K562 (cell line): Measurements from ENCODE around the gene MT1A. TPM values are rescaled to one million over a fixed set of nuclear protein-coding genes. Genes with fewer than 3 reads are reported as not detected.

Source experiments
- ATAC-seq: fragments of 200-7000 bp; cut with Tn5 transposase; 3 replicates; pipeline ENCODE4 v1.9.1; 2020; ENCODE audit warnings: moderate library complexity
- BruUV-seq: library from RNA; stranded (reverse); fragments of 400-500 nt; replicated peaks from 2 replicates; lab custom pipeline; 2021; lab: Mats Ljungman, UMichigan
- CTCF ChIA-PET: fragments of 300-600 bp; formaldehyde crosslinking; extraction: SDS; loops from one replicate; lab custom pipeline; 2021; ENCODE audit warnings: low intra/inter-chr PET ratio; lab: Yijun Ruan, JAX
- POLR2A ChIA-PET: fragments of 300-600, 350-650 bp; sonication (Branson Sonifier 250); formaldehyde crosslinking; extraction: SDS; loops from one replicate; lab custom pipeline; 2021; ENCODE audit warnings: antibody characterized with exemption, inconsistent platforms; lab: Yijun Ruan, JAX
- DNase-seq, 4 experiments: peaks; one replicate each; pipeline versions ENCODE4 v3.0.0 to v3.0.0-alpha.2; 2011 to 2018; ENCODE audit warnings: low spot score in 3 of 4, mixed read lengths in 3 of 4; ENCODE audit errors: extremely low read depth in 1 of 4
- FAIRE-seq: peaks from 2 replicates; lab custom pipeline; 2011; peaks lifted over from hg19 to GRCh38; lab: Jason Lieb, UNC
- H2AFZ ChIP-seq: 2 replicates; pipeline ENCODE4 v1.6.0; 2011; ENCODE audit warnings: low read depth, low read length, control low read depth, inconsistent platforms
- H3K27ac ChIP-seq: fragments of 200-600 bp; 3 replicates; pipeline ENCODE4 v1.8.0; 2011; ENCODE audit warnings: low read depth, mild to moderate bottlenecking, control low read depth, inconsistent platforms, low read length, moderate library complexity, mixed read lengths; ENCODE audit errors: extremely low read depth
- H3K27me3 ChIP-seq, 2 experiments: fragments of 300-600 bp in 1 of 2; 2 replicates in 1 of 2; 3 replicates in 1 of 2; pipeline versions ENCODE4 v1.6.0 to v1.8.0; 2011; ENCODE audit warnings: inconsistent platforms in 2 of 2, low read length in 2 of 2, mild to moderate bottlenecking in 1 of 2, mixed read lengths in 1 of 2, moderate library complexity in 1 of 2; ENCODE audit not compliant: control insufficient read depth in 2 of 2, insufficient read depth in 2 of 2
- H3K36me3 ChIP-seq: fragments of 300-600 bp; 3 replicates; pipeline ENCODE4 v1.8.0; 2011; ENCODE audit warnings: mild to moderate bottlenecking, low read length, inconsistent platforms; ENCODE audit not compliant: control insufficient read depth, insufficient read depth
- H3K4me1 ChIP-seq, 2 experiments: fragments of 200-600 bp in 1 of 2; replicated peaks in 1 of 2; 2 replicates in 1 of 2; 3 replicates in 1 of 2; pipeline versions ENCODE4 v1.5.1 to v1.8.0; 2011; ENCODE audit warnings: inconsistent platforms in 2 of 2, low read length in 2 of 2, mild to moderate bottlenecking in 1 of 2, mixed read lengths in 1 of 2, moderate library complexity in 1 of 2; ENCODE audit not compliant: control insufficient read depth in 2 of 2, insufficient read depth in 2 of 2
- H3K4me2 ChIP-seq: 2 replicates; pipeline ENCODE4 v1.6.1; 2011; ENCODE audit warnings: low read length, control low read depth, inconsistent platforms, mixed read lengths; ENCODE audit not compliant: insufficient read depth
- H3K4me3 ChIP-seq: fragments of 200-600 bp; sonication (generic), shearing (Covaris generic); 2 replicates; pipeline ENCODE4 v1.5.1; 2016; ENCODE audit warnings: control low read depth, inconsistent platforms
- H3K79me2 ChIP-seq: fragments of 200-600 bp; 3 replicates; pipeline ENCODE4 v1.8.0; 2011; ENCODE audit warnings: low read length, inconsistent platforms; ENCODE audit not compliant: control insufficient read depth, insufficient read depth
- H3K9ac ChIP-seq, 2 experiments: 2 replicates each; pipeline versions ENCODE4 v1.6.0 to v1.6.1; 2011; ENCODE audit warnings: low read depth in 2 of 2, low read length in 2 of 2, control low read depth in 1 of 2, inconsistent platforms in 1 of 2, mild to moderate bottlenecking in 1 of 2, mixed read lengths in 1 of 2; ENCODE audit not compliant: insufficient read depth in 1 of 2
- H3K9me1 ChIP-seq: one replicate; pipeline ENCODE4 v1.6.0; 2011; ENCODE audit warnings: inconsistent platforms, mild to moderate bottlenecking, low read length, moderate library complexity; ENCODE audit not compliant: control insufficient read depth, insufficient read depth
- H3K9me3 ChIP-seq: replicated peaks from 2 replicates; pipeline ENCODE4 v1.5.1; 2011; ENCODE audit warnings: low read depth, low read length, inconsistent platforms; ENCODE audit not compliant: control insufficient read depth, insufficient read depth
- H4K20me1 ChIP-seq: replicated peaks from 2 replicates; pipeline ENCODE4 v1.6.1; 2011; ENCODE audit warnings: low read length, inconsistent platforms, mixed read lengths; ENCODE audit not compliant: control insufficient read depth, insufficient read depth
- CREB3L1 ChIP-seq: fragments of 450-650 bp; IDR thresholded peaks from 2 replicates; pipeline ENCODE4 v1.6.1; 2014; ENCODE audit warnings: low read depth, mild to moderate bottlenecking, moderate library complexity, borderline replicate concordance
- GABPB1 ChIP-seq: sonication (generic); formaldehyde crosslinking; IDR thresholded peaks from 2 replicates; pipeline ENCODE4 v1.8.0; 2022; ENCODE audit warnings: mild to moderate bottlenecking, missing genetic modification reagents
- GTF3C2 ChIP-seq: IDR thresholded peaks from 3 replicates; pipeline ENCODE4 v1.6.1; 2011; ENCODE audit warnings: borderline replicate concordance, mild to moderate bottlenecking, moderate library complexity; ENCODE audit not compliant: insufficient read length; ENCODE audit errors: extremely low read depth
- HMG20A ChIP-seq: fragments of 450-650 bp; formaldehyde crosslinking; conservative IDR thresholded peaks from 2 replicates; pipeline ENCODE4 v1.4.0; 2020; ENCODE audit warnings: mild to moderate bottlenecking, mixed read lengths
- TAL1 ChIP-seq: fragments of 450-650 bp; IDR thresholded peaks from 2 replicates; pipeline ENCODE4 v1.6.1; 2016; ENCODE audit warnings: mild to moderate bottlenecking
- TGIF2 ChIP-seq: sonication (generic); formaldehyde crosslinking; IDR thresholded peaks from 2 replicates; pipeline ENCODE4 v1.8.1; 2022; ENCODE audit warnings: mild to moderate bottlenecking, missing genetic modification reagents, moderate library complexity
- ZNF124 ChIP-seq: sonication (generic); formaldehyde crosslinking; IDR thresholded peaks from 2 replicates; pipeline ENCODE4 v1.8.1; 2022; ENCODE audit warnings: missing genetic modification reagents
- ZNF133 ChIP-seq: fragments of 250-450 bp; sonication (Bioruptor Pico); IDR thresholded peaks from 2 replicates; pipeline ENCODE4 v1.4.0; 2020; ENCODE audit warnings: mild to moderate bottlenecking
- ZNF311 ChIP-seq: fragments of 250-450 bp; sonication (Bioruptor Pico); IDR thresholded peaks from 2 replicates; pipeline ENCODE4 v1.4.0; 2020; ENCODE audit warnings: mild to moderate bottlenecking, moderate library complexity
- ZNF561 ChIP-seq: fragments of 450-650 bp; formaldehyde crosslinking; conservative IDR thresholded peaks from 2 replicates; pipeline ENCODE4 v1.4.0; 2020; ENCODE audit warnings: mild to moderate bottlenecking, moderate library complexity
- ZNF57 ChIP-seq: fragments of 450-650 bp; formaldehyde crosslinking; IDR thresholded peaks from 2 replicates; pipeline ENCODE4 v1.4.0; 2020; ENCODE audit warnings: mild to moderate bottlenecking, moderate library complexity
- WGBS: fragments of 100-300 bp; shearing (Covaris generic); methylation state at CpG from one replicate; pipeline ENCODE4 v1.1.6; 2016; ENCODE audit warnings: low coverage, mixed read lengths; ENCODE audit not compliant: insufficient coverage; ENCODE audit errors: missing lambda C conversion rate; 5-methylcytosine and 5-hydroxymethylcytosine counted together
- in situ Hi-C: fragments of 300-500 bp; cut with MboI; formaldehyde crosslinking; loops from 4 replicates; pipeline ENCODE4 v1.15.0; 2018; ENCODE audit warnings: inconsistent platforms, mixed read lengths
- intact Hi-C: fragments of 100-400 bp; cut with micrococcal nuclease; formaldehyde crosslinking; loops from 2 replicates; pipeline ENCODE4 v1.14.2; 2022
- polyA plus RNA-seq, 8 experiments: library from polyadenylated mRNA; depleted of rRNA in 4 of 8; stranded (reverse) in 5 of 8; unstranded in 3 of 8; fragments of >200 nt; fragmentation: Nextera tagmentation in 2 of 8; fragmentation: Illumina TruSeq in 1 of 8; extraction: Ambion mirVana in 2 of 8; extraction: Trizol in 1 of 8; gene quantifications; 2 replicates each; pipeline versions ENCODE4 v1.2.1 to v1.2.3, GENCODE V29; 2011 to 2014; ENCODE audit warnings: inconsistent platforms in 1 of 8, missing spikeins in 1 of 8
- total RNA-seq, 7 experiments: library from RNA; depleted of rRNA in 6 of 7; stranded (reverse); fragments of >200 nt in 6 of 7; fragmentation: Illumina TruSeq in 2 of 7; extraction: Trizol in 2 of 7; gene quantifications; 2 replicates each; pipeline versions ENCODE4 v1.2.1 to v1.2.3, GENCODE V29; 2011 to 2021; ENCODE audit warnings: low replicate concordance in 1 of 7
- TF ChIP-seq, protein P1 (sequence below): fragments of 250-450 bp; sonication (Bioruptor Pico); IDR thresholded peaks from 2 replicates; pipeline ENCODE4 v1.5.0; 2021; ENCODE audit warnings: mild to moderate bottlenecking, borderline replicate concordance

Gene MT1A
- total and polyA plus RNA-seq, 9 of the 15 experiments (the other 6 are each of a cell fraction or from before 2014, with no cell fraction given) = 0.23 TPM; not detected in 8

GRCh38 chr16:56652600-56652999, 14.1 kb downstream of the MT1A start:
- H3K4me3 ChIP-seq = no peak overlapping the region
- ATAC-seq (no peak), FAIRE-seq (no peak), DNase-seq (no peak)
- no peaks in the 10 kb centered on the region; the same call in 1 of the 2 replicates for H4K20me1 ChIP-seq
- H3K9ac ChIP-seq = no peak overlapping the region
- ChIA-PET POLR2A (interaction anchor here (0.6 kb wide), 1 partner anchor 647 kb away, joined by 3 read pairs; no protein-coding TSS in a partner anchor), CTCF (no interaction called here)
- in situ Hi-C loops (no loop called here), intact Hi-C loops (no loop called here)
- H3K27me3 ChIP-seq = peaks cover 26 to 67% of the 10 kb centered on the region in 2 experiments; a peak in 4 of 5 replicates
- H2AFZ ChIP-seq = no peak overlapping the region
- no TSS peak for BruUV-seq
- no peaks in the 10 kb centered on the region for H3K36me3 ChIP-seq
- peaks cover 0 to 7% of the 10 kb centered on the region in 2 experiments; a peak in 2 of 5 replicates for H3K4me1 ChIP-seq
- no peaks in the 10 kb centered on the region for H3K9me3 ChIP-seq
- 0% methylated on average over 1 of the region's 1 CpG for WGBS
- H3K4me2 ChIP-seq = no peak overlapping the region
- no peaks in the 10 kb centered on the region for H3K9me1 ChIP-seq
- H3K79me2 ChIP-seq = no peaks in the 10 kb centered on the region
- H3K27ac ChIP-seq = no peak overlapping the region
- TF ChIP-seq ZNF561 (no peak), ZNF311 (CRISPR knock-in tag) (no peak), TGIF2 (CRISPR knock-in tag) (no peak), HMG20A (CRISPR knock-in tag) (no peak), ZNF133 (CRISPR knock-in tag) (no peak), CREB3L1 (no peak), TAL1 (no peak), GTF3C2 (no peak), GABPB1 (CRISPR knock-in tag) (no peak), ZNF124 (no peak), ZNF57 (CRISPR knock-in tag) (no peak)
- TF ChIP-seq, protein P1, sequence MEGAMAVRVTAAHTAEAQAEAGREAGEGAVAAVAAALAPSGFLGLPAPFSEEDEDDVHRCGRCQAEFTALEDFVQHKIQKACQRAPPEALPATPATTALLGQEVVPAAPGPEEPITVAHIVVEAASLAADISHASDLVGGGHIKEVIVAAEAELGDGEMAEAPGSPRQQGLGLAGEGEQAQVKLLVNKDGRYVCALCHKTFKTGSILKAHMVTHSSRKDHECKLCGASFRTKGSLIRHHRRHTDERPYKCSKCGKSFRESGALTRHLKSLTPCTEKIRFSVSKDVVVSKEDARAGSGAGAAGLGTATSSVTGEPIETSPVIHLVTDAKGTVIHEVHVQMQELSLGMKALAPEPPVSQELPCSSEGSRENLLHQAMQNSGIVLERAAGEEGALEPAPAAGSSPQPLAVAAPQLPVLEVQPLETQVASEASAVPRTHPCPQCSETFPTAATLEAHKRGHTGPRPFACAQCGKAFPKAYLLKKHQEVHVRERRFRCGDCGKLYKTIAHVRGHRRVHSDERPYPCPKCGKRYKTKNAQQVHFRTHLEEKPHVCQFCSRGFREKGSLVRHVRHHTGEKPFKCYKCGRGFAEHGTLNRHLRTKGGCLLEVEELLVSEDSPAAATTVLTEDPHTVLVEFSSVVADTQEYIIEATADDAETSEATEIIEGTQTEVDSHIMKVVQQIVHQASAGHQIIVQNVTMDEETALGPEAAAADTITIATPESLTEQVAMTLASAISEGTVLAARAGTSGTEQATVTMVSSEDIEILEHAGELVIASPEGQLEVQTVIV (CRISPR knock-in tag) = no peak
